Activated T-cell treated with anti-CD3 and anti-CD28 coated beads for 48 hours (primary cell): Measurements from ENCODE around the gene KCNQ5.
"Not testable (repeated sequence)": the region's sequence is repeated elsewhere in the genome, so short reads cannot be mapped to it uniquely, and the experiment has no call there.

Experiments
- DNase-seq: peaks from one replicate; pipeline ENCODE4 v3.0.0-alpha.2; 2020; ENCODE audit warnings: low read depth

KCNQ5 gene

GRCh38 chr6:72953971-72954381 is 332.1 kb downstream of the KCNQ5 start:
- no peak for DNase-seq

GRCh38 chr6:72954716-72955115 is 332.9 kb downstream of the KCNQ5 start:
- no peak for DNase-seq

- no peak for DNase-seq
These were observed 333.8 kb downstream of the KCNQ5 start for GRCh38 chr6:72955666-72956065.

DNA sequence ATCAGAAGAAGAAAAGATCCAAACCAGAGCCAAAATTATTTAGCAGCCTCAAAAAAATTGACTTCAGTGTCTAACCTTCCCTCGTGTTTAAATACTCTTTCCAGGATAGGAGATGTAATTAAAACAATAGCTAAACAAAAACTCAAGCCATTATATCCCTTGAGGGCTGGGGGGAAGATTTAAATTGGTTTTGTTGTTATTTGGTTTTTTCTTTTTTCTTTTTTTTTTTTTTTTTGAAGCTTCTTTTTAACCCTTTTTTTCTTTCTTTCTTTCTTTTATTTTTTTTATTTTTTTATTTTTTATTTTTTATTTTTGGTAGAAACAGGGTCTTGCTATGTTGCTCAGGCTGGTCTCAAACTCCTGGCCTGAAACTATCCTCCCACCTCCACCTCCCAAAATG is 334.4 kb downstream of the KCNQ5 start:
- DNase-seq: no peak

DNA sequence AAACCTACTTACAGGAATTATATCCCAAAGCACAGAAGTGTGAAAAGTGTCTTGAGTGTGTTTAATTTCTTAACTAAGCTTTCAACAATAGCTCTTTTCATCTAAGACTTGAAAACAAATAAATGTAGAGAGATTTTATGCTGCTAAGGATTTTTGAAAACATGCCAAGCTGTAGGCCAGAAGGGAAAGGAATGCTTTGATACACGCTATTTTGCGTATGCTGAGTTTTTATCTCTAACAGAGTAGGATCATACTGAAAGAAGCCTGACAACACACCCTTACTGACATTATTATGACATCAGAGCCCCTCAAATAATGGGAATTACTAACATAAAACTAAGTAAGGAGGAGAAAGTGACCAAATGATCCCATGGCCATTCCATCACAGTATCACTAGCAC is 338.0 kb downstream of the KCNQ5 start:
- no peak for DNase-seq

DNA sequence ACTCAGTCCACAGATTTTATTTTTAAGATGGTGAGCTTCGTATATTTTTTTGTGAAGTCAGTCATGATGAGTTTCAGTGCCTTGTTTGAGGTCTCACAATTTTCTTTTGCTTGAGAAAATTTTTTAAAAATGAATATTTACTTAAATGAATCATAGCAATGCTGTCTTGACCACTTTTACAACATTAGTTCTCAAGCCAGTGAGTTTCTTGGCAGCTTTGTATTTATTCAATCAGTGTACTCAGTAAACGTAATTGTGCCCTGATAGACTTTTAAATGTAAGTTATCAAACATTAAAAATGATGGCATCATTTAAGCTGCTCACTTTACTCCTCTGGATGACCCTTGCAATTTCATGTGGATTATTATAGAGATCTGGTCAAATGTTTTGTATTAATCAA is 342.1 kb downstream of the KCNQ5 start:
- DNase-seq: no peak

GRCh38 chr6:72966628-72967280 is 344.9 kb downstream of the KCNQ5 start:
- no peak for DNase-seq

DNA sequence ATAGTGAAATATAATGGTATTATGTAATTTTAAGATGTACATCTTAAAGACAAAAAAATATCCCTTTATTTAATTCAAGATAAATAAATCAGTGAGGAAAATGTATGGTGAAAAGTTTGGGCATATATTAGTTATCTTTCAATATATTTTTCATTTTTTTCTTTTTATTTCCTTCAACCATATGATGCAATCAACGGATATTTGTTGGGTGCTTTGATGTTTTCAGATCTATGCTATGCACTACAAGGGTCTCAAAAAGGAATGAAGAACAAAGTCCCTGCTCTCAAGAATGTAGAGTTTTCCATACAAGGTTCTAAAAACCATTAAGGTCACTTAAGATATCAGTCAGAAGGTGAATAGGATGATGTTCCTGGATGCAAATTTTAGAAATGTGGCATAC is 345.5 kb downstream of the KCNQ5 start:
- no peak for DNase-seq

GRCh38 chr6:72968704-72969103 is 346.8 kb downstream of the KCNQ5 start:
- DNase-seq: no peak

- DNase-seq: no peak
These were observed 347.8 kb downstream of the KCNQ5 start for GRCh38 chr6:72969666-72970065.

- no peak for DNase-seq
These were observed 350.7 kb downstream of the KCNQ5 start for GRCh38 chr6:72972579-72972978.

DNA sequence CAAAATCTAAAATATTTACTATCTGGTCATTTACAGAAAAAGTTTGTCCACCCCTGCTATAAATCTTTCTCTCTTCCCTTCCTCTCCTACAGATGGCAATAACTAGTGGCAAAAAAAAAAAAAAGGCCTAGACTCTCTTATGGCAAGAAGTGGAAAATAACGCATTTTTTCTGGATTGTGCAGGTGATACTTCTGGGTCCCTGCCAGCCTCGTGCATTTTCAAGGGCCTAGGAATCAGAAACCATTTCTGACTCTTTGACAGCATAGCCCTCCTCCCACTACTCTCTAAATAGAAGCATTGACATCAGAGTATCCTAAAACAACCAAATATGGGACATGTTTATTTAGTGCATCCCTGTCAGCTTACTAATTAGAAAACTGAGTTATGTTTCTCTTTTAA is 352.4 kb downstream of the KCNQ5 start:
- DNase-seq: no peak

DNA sequence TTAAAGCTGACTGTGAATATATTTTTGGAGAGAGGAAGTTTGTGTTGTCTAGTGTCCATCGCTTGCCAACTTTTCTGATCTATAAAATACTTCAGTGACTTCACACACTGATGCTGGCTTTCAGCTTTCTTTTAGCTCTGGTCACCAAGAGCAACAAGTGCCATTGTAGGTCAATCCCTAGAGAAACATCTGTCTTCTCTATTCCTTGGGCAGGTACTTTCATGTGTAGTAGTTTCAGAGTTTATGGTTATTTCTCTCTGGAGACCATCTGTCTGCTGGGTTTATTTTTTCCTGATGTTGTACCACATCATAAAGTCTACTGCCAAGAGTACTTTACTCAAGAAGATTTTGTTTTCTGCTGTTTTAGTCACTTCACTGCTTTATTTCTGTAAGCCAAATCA is 353.5 kb downstream of the KCNQ5 start:
- DNase-seq: no peak

DNA sequence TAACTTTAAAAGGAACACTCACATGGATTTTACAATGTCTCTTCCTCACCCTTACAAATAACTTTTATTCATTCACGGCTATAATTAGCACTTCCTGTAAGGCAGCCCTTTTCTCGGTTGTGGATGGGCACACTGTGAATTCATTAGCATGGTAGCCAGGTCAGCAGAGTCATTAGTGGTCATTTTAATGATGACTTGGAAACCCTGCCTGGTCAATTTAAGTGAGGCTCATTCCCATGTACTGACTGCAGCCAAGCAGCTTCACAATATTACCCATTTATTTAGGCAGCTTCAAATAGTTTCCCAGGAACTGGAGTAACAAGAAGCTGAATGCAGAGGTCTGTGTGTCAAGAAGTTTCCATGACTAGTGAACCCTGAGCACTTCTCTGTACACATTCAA is 354.6 kb downstream of the KCNQ5 start:
- DNase-seq: no peak

- DNase-seq: no peak
These were observed 355.2 kb downstream of the KCNQ5 start for GRCh38 chr6:72977114-72977513.

GRCh38 chr6:72978808-72979207 is 356.9 kb downstream of the KCNQ5 start:
- not testable (repeated sequence) for DNase-seq

DNA sequence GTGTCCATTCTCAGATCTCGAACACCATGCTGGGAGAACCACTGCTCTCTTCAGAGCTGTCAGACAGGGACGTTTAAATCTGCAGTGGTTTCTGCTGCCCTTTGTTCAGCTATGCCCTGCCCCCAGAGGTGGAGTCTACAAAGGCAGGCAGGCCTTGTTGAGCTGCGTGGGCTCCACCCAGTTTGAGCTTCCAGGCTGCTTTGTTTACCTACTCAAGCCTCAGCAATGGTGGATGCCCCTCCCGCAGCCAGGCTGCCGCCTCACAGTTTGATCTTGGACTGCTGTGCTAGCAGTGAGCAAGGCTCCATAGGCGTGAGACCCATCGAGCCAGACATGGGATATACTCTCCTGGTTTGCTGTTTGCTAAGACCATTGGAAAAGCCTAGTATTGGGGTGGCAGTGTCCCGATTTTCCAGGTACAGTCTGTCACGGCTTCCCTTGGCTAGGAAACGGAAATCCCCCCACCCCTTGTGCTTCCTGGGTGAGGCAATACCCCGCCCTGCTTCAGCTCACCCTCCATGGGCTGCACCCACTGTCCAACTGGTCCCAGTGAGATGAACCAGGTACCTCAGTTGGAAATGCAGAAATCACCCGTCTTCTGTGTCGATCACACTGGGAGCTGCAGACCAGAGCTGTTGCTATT is 362.4 kb downstream of the KCNQ5 start:
- not testable (repeated sequence) for DNase-seq

- DNase-seq: no peak
These were observed 363.3 kb downstream of the KCNQ5 start for GRCh38 chr6:72984981-72985665.

GRCh38 chr6:72987301-72987700 is 365.4 kb downstream of the KCNQ5 start:
- DNase-seq: no peak

GRCh38 chr6:72999995-73000394 is 378.1 kb downstream of the KCNQ5 start:
- DNase-seq: no peak

DNA sequence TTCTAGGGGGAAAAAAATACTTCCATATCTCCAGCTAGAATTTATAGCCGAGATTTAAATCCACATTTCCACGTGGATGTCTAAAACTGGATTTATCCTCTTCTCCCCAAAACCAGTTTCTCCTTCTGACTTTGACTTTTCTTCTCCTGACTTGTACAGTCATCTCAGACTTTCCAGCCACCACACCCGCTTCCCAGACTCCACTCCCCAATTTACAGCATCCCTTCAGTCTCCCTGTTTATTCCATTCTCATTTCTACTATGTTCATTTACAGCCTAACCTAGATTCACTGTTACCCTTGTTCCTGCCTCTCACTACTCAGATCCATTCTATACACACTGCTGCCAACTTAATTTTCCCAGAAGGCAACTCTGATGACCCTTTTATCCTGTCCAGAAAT is 378.6 kb downstream of the KCNQ5 start:
- DNase-seq: no peak

- DNase-seq: no peak
These were observed 380.7 kb downstream of the KCNQ5 start for GRCh38 chr6:73002588-73002987.

GRCh38 chr6:73003302-73003701 is 381.4 kb downstream of the KCNQ5 start:
- no peak for DNase-seq

- no peak for DNase-seq
These were observed 382.4 kb downstream of the KCNQ5 start for GRCh38 chr6:73004231-73004630.
